Fibroblast of villous mesenchyme (primary cell): Measurements from ENCODE around the gene KDM6B. TPM values are rescaled to one million over a fixed set of nuclear protein-coding genes. Genes with fewer than 3 reads are reported as not detected.
A peak's percentile ranks its signal among the peaks of the same experiment; 100 is the strongest.

Experiments
- DNase-seq: peaks from one replicate; pipeline ENCODE4 v3.0.0-alpha.2; 2010; ENCODE audit warnings: low read depth
- H3K4me3 ChIP-seq: 2 replicates; pipeline ENCODE4 v1.5.1; 2011; ENCODE audit warnings: low read depth, mild to moderate bottlenecking, low read length
- total RNA-seq: library from RNA; depleted of rRNA; stranded (reverse); fragments of >200 nt; gene quantifications from 2 replicates; pipeline ENCODE4 v1.2.3, GENCODE V29; 2012
- TF ChIP-seq, protein P1 (sequence below): IDR thresholded peaks from 2 replicates; pipeline ENCODE4 v1.5.1; 2012; ENCODE audit warnings: low read depth, mild to moderate bottlenecking, low read length; ENCODE audit not compliant: insufficient read depth

KDM6B gene
- total RNA-seq, 1 donor: 3.0 TPM

DNA sequence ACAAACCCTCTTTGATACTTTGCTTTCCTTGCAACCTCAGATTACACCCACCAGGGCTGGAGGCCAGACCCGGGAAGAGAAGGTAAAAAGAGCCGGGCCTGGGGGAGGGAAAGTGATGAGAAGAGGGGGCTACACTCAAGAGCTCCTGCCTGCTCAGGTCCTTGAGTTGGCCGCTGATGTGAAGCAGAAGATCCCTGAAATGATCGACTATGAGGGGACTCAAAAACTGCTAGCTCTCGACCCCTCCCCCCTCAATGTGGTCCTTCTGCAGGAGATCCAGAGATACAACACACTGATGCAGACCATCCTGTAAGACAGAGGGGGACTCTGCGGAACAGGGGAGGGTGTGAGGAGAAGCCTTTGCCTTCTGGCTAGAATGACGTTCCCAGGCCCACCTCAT, 2.8 kb upstream of the KDM6B start:
- TF ChIP-seq, protein P1, sequence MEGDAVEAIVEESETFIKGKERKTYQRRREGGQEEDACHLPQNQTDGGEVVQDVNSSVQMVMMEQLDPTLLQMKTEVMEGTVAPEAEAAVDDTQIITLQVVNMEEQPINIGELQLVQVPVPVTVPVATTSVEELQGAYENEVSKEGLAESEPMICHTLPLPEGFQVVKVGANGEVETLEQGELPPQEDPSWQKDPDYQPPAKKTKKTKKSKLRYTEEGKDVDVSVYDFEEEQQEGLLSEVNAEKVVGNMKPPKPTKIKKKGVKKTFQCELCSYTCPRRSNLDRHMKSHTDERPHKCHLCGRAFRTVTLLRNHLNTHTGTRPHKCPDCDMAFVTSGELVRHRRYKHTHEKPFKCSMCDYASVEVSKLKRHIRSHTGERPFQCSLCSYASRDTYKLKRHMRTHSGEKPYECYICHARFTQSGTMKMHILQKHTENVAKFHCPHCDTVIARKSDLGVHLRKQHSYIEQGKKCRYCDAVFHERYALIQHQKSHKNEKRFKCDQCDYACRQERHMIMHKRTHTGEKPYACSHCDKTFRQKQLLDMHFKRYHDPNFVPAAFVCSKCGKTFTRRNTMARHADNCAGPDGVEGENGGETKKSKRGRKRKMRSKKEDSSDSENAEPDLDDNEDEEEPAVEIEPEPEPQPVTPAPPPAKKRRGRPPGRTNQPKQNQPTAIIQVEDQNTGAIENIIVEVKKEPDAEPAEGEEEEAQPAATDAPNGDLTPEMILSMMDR: no peak
- DNase-seq: no peak

DNA sequence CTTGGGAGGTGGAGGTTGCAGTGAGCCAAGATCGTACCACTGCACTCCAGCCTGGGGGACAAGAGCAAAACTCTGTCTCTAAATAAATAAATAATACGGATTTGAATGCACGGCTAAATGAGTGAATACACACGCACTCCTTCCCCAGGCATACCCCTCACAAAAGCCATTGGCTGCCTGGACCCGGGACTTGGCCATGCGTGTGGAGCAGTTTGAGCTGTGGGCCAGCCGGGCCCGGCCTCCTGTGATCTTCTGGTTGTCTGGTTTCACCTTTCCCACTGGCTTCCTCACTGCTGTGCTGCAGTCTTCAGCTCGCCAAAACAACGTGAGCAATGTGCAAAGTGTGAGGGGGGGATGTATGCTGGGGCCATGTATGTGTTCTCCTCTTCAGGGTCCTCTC, 1.6 kb upstream of the KDM6B start:
- no peak overlapping the region for H3K4me3 ChIP-seq
- no peak for DNase-seq
- TF ChIP-seq, protein P1: no peak

More for the DNA sequence above, 2.8 kb upstream of the KDM6B start:
- no peak overlapping the region for H3K4me3 ChIP-seq

DNA sequence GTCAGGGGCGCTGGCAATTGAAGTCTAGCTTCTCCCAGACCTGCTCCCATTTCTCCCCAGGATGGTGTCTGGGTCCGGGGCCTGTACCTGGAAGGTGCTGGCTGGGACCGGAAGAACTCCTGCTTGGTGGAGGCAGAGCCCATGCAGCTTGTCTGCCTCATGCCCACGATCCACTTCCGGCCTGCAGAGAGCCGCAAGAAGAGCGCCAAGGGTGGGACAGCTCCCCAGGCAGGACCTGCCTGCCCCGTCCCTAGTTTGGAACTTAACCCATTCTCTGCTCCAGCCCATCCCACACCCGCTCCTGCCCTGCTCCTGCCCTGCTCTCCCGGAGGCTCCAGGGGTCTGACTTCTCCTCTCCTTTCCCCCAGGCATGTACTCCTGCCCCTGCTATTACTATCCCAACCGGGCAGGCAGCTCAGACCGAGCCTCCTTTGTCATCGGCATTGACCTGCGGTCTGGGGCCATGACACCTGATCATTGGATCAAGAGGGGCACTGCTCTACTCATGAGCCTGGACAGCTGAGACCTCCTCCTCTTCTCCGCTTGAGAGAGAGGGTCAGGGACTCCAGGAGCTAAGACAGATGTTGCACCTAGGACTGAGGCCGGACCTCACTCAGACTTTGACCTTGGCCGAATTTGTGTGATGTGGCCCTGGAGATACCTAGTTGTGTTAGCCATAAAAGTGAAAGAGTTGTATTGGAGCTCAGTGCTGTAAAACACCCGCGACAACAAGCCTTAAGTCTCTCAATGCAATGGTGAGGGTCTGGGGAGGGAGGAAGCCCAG, 814 bp upstream of the KDM6B start:
- no peak for DNase-seq
- peak overlapping the region; percentile 80 for H3K4me3 ChIP-seq
- TF ChIP-seq, protein P1: no peak

DNA sequence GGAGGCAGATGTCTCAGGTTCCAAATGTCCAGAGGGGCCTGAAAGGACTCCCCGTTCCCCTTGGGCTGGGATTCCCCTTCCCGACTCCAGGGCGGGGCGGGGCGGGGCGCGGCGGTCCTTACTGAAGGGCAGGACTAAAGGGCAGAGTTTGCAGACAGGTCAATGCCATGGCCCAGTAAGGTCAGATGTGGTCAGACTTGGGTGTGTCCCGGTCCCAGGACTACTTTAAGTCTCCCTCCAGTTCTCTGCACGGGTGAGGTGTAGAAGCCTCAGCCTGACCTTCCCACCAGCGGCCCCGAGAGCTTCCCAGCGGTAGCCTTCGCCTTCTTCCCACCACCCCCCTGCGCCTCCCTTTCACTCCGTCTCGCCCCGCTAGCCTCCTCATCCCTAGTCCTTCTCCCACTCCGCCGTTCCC, 532 bp downstream of the KDM6B start:
- peak; percentile 62 for DNase-seq
- peak overlapping the region; percentile 80 for H3K4me3 ChIP-seq
- TF ChIP-seq, protein P1: no peak

DNA sequence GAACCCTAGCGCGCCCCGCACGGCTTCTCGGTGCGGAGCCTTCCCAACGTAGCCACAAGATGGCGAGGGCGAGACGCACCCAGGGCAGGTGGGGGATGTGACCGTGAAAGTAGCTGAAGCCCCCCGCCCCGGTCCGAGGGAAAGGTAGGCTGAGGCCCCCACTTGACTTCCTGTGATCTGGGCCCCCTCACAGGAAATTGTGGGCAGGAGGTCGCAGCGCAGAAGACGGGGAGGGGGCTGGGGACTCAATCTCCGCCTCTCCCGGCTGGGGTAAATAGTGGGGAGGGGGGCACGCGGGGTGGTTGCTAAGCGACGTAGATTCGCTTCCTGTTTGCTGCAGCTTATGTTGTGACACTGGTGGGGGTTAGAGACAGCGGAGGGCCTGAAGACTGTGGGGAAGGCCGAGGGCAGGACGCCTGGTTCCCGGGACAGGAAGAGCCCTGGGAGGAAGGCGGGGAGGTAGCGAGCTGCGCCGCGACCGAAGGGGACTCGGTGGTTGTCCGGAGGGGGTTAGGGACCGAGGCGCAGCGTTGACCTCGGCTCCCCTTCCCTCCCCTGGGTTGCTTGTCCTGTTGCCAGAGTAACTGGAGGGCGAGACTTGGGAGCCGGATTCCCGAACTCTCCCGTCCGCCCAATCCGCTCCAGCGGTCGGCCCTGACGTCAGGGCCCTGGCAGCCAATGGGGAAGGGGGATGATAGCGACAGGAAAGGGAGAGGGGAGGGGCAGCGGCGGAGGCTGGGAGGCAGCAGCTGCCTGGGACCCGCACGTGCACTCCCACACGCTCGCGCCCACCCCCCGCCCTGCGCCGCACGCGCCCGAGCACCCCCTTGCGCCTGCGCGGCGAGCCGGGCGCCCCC, 1.2 kb downstream of the KDM6B start:
- peak overlapping the region; percentile 80 for H3K4me3 ChIP-seq
- DNase-seq: peak; percentile 99
- TF ChIP-seq, protein P1: peak; percentile 84

DNA sequence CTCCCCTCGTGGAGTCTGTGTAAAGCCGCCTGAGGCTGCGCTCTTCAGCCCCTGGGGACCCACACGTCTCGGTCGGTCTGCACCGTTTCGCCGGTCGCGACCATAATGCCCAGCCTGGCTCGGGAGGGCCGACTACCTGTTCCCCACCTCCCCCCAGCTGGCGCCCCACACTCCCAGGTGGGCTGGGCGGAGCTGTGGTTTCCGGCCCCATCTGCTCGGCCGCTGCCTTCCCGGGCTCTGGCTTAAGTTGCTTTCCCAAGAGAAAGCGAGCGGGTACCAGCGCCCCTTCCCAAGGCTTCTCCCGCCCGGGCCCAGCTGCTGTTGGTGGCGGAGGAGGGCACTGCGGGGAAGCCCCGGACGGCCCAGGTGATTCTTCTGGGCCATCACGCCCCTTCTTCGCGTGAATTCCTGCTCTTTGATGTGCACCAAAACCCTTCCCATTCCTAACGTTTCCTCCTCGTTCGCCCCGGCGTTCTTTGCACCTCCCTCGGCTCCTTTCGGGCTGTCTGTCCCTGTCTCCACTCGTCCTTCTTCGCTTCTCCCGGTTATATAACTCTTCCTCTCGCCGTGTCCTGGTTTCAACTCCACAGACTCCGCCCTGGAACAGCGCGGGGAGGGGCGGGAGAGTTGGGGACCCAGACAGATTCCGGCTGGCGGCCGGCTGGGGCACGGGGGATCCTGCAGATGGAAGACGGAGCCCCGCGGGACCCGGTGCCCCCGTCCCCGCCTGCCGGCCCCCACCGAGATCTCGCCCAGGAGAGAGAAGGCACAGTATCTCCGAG, 2.0 kb downstream of the KDM6B start:
- DNase-seq: no peak
- H3K4me3 ChIP-seq: peak overlapping the region; percentile 80
- TF ChIP-seq, protein P1: no peak
